Nephron (organoid): ENCODE measurements around the gene SUCLG2.

Experiments
- H3K27ac Mint-ChIP-seq, 3 experiments: 2 replicates each; pipeline ENCODE4 v1.8.0; 2020; ENCODE audit warnings: mixed read lengths in 3 of 3, mild to moderate bottlenecking in 2 of 3, moderate library complexity in 1 of 3
- H3K27me3 Mint-ChIP-seq: 2 replicates; pipeline ENCODE4 v1.8.0; 2021; ENCODE audit warnings: low read depth, mild to moderate bottlenecking, moderate library complexity, mixed read lengths
- H3K36me3 Mint-ChIP-seq: 2 replicates; pipeline ENCODE4 v1.8.0; 2020; ENCODE audit warnings: low read depth, mixed read lengths
- H3K4me1 Mint-ChIP-seq: 2 replicates; pipeline ENCODE4 v1.8.0; 2020; ENCODE audit warnings: mixed read lengths
- H3K4me3 Mint-ChIP-seq, 3 experiments: 2 replicates each; pipeline ENCODE4 v1.8.0; 2020; ENCODE audit warnings: mild to moderate bottlenecking in 3 of 3, mixed read lengths in 3 of 3, moderate library complexity in 2 of 3
- H3K9me3 Mint-ChIP-seq: 2 replicates; pipeline ENCODE4 v1.8.0; 2020; ENCODE audit warnings: mixed read lengths
- TF ChIP-seq, protein P1 (sequence below), 3 experiments: fragments of 200-600 bp; sonication (generic); IDR thresholded peaks; one replicate each; pipeline ENCODE4 v1.5.0; 2021; ENCODE audit warnings: antibody characterized with exemption in 3 of 3; ENCODE audit not compliant: unreplicated experiment in 3 of 3

SUCLG2 gene

DNA sequence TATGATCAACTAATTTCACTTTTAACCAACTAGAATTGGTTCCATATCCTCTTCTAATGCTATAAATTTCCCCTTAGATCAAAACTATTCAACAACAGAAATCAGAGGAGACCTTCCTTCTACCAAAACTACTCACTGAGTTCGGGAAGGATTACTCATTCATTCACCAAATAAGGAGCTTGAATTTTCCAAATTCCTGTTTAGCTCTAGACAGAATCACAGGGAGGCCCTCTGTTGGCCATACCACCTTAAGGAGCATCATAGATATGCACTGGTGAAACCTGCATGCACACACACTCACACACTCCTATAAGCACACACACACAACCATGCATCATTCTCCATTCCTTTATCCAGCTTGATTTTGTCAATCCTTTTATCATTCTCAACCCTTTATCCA is 49.0 kb downstream of the SUCLG2 start:
- peaks cover 49% of the 10 kb centered on the region for H3K36me3 Mint-ChIP-seq
- H3K4me1 Mint-ChIP-seq: no peaks in the 10 kb centered on the region
- H3K27ac Mint-ChIP-seq: no peak overlapping the region
- no peaks in the 10 kb centered on the region for H3K27me3 Mint-ChIP-seq
- H3K4me3 Mint-ChIP-seq: no peak overlapping the region
- H3K9me3 Mint-ChIP-seq: no peaks in the 10 kb centered on the region
- TF ChIP-seq, protein P1, sequence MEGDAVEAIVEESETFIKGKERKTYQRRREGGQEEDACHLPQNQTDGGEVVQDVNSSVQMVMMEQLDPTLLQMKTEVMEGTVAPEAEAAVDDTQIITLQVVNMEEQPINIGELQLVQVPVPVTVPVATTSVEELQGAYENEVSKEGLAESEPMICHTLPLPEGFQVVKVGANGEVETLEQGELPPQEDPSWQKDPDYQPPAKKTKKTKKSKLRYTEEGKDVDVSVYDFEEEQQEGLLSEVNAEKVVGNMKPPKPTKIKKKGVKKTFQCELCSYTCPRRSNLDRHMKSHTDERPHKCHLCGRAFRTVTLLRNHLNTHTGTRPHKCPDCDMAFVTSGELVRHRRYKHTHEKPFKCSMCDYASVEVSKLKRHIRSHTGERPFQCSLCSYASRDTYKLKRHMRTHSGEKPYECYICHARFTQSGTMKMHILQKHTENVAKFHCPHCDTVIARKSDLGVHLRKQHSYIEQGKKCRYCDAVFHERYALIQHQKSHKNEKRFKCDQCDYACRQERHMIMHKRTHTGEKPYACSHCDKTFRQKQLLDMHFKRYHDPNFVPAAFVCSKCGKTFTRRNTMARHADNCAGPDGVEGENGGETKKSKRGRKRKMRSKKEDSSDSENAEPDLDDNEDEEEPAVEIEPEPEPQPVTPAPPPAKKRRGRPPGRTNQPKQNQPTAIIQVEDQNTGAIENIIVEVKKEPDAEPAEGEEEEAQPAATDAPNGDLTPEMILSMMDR (IDR thresholded peaks at IDR 0.05; ENCODE audit: unreplicated experiment in 3 of 3): no peak

DNA sequence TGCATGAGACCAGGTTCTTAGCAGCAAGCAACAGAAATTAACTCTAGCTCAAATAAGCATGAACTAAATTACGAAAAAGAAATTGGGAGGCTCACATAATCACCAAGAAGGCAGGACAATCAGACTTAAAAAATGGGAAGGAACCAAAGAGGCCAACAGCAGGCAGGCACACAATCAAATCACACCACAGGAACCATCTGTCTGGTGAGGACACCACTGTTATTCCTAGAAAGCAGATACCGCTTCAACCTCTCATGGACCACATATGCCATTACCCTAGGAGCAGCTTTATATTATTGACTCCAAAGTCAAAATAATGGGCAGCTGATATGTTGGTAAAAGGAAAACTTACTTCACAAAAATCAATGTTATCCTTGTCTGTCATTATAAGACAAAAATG is 51.6 kb downstream of the SUCLG2 start:
- Mint-ChIP-seq H3K4me1 (no peaks in the 10 kb centered on the region), H3K27ac (no peak overlapping the region)

DNA sequence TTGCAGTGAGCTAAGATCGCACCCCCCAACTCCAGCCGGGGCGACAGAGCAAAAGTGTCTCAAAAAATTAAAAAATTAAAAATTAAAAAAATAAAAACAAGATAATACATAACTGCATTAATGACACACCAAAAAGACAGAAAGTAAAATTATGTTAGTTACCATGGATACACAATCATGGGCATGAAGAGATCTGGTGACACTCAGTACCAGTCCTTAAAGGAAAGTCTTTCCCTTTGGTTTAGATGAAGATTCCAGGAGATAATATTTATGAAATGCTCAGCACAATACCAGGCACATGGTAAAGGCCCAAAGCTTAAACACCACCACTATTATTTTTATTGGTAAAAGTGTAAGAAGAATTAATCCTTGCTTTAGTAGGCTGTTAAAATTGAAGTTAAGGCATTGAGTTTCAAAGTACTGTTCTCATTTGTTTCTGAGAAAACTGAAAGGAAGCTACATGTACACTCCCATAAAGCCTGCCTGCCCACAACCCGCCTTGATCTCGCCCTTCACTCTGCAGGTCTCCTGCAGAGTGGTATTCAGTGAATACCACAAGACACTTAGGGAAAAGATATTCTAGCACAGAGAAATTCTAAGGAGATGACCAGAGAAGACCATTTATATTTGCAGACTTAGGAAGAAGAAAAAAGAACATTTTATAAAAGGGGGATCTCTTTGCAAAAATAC is 52.3 kb downstream of the SUCLG2 start:
- Mint-ChIP-seq H3K27me3 (no peaks in the 10 kb centered on the region), H3K27ac (no peak overlapping the region), H3K36me3 (peaks cover 24% of the 10 kb centered on the region), H3K4me3 (no peak overlapping the region), H3K9me3 (no peaks in the 10 kb centered on the region), H3K4me1 (no peaks in the 10 kb centered on the region)
- TF ChIP-seq, protein P1 (IDR thresholded peaks at IDR 0.05; ENCODE audit: unreplicated experiment in 3 of 3): no peak

More for the DNA sequence above, 51.6 kb downstream of the SUCLG2 start:
- H3K4me3 Mint-ChIP-seq: no peak overlapping the region
- H3K36me3 Mint-ChIP-seq: peaks cover 29% of the 10 kb centered on the region
- H3K27me3 Mint-ChIP-seq: no peaks in the 10 kb centered on the region
- TF ChIP-seq, protein P1 (IDR thresholded peaks at IDR 0.05; ENCODE audit: unreplicated experiment in 3 of 3): no peak
- H3K9me3 Mint-ChIP-seq: no peaks in the 10 kb centered on the region

DNA sequence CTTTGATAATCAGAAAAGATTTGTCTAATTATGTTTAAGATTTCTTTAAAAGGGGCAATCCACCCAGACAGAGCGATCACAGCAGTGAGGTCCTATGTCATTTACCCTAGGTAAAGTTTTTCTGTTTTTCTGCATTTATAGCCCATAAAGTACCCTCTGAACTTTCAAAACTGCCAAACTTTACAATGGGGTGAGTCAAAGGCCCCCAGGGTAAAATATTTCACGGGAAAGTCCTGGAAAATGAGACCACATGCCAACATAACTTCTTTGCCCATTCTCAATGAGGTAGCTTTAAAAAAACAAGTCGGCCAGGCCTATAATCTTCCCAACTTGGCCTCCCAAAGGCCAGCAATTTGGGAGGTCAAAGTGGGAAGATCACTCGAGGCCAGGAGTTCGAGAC is 53.0 kb downstream of the SUCLG2 start:
- Mint-ChIP-seq H3K9me3 (no peaks in the 10 kb centered on the region), H3K4me1 (no peaks in the 10 kb centered on the region), H3K36me3 (peaks cover 21% of the 10 kb centered on the region), H3K4me3 (no peak overlapping the region), H3K27ac (no peak overlapping the region), H3K27me3 (no peaks in the 10 kb centered on the region)
- TF ChIP-seq, protein P1 (IDR thresholded peaks at IDR 0.05; ENCODE audit: unreplicated experiment in 3 of 3): no peak

DNA sequence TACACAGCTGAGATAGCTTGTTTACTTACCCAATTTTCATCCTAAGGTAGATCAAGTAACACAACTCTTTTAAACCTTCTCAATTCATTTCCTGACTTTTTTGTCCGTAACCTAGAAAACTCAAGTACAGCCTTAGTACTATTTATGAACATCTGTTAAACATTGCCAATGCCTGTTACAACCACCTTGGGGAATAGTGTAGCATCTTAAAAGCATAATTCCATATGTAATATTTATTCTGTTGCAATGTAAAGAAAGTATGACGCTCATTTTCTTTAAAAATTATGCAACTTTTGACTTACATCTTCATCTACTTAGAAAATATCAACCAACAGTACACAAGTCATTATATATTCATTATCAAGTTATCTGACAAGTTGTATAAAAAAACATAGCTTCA is 54.6 kb downstream of the SUCLG2 start:
- Mint-ChIP-seq H3K4me1 (no peaks in the 10 kb centered on the region), H3K27ac (no peak overlapping the region), H3K9me3 (no peaks in the 10 kb centered on the region), H3K27me3 (no peaks in the 10 kb centered on the region), H3K36me3 (peaks cover 11% of the 10 kb centered on the region), H3K4me3 (no peak overlapping the region)
- TF ChIP-seq, protein P1 (IDR thresholded peaks at IDR 0.05; ENCODE audit: unreplicated experiment in 3 of 3): no peak
